GM10248 (cell line): ENCODE measurements around the gene CSTB.
"Not testable (repeated sequence)": the region's sequence is repeated elsewhere in the genome, so short reads cannot be mapped to it uniquely, and the experiment has no call there.

Experiments
- CTCF ChIA-PET: fragments of 300-600 bp; sonication (Branson Sonifier 250); formaldehyde crosslinking; extraction: SDS; loops from one replicate; lab custom pipeline; 2021; ENCODE audit warnings: antibody characterized with exemption; lab: Yijun Ruan, JAX
- POLR2A ChIA-PET: fragments of 350-650 bp; sonication (Branson Sonifier 250); formaldehyde crosslinking; extraction: SDS; loops from one replicate; lab custom pipeline; 2020; ENCODE audit warnings: antibody characterized with exemption; lab: Yijun Ruan, JAX
- DNase-seq: peaks from one replicate; pipeline ENCODE4 v3.0.0; 2012; ENCODE audit errors: extremely low spot score
- TF ChIP-seq, protein P1 (sequence below): IDR thresholded peaks from 2 replicates; pipeline ENCODE4 v1.5.1; 2012; ENCODE audit warnings: mild to moderate bottlenecking, low read depth; ENCODE audit errors: extremely low read depth, missing control alignments, control extremely low read depth

The CSTB gene, protein sequence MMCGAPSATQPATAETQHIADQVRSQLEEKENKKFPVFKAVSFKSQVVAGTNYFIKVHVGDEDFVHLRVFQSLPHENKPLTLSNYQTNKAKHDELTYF

DNA sequence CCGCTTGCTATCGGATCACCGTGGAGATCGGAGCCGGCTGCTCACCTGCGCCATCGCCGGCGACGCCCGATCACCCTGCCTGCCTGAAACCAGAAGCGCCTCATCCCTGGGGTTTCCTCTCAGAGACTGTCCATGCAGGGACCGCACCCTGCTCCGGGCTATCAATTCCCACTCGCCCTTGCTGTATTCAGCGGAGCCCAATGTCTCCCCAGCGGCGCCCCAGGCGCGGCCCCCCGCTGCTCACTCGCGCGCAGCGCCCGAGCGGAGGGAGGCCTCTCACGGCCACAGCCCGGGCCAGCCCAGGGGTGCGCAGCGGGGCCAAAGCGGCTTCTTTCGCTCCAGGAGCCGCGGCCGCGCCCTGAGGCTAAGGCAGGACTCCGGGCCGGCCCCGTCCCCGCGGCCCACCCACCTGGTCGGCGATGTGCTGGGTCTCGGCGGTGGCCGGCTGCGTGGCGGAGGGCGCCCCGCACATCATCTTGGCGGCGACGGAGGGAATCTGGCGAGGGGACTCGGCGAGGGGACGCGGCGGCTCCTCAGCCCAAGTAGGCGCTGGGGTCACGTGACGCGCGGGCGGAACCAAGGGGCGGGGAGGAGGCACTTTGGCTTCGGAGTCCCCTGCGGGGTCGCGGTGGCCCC, at the start of gene CSTB:
Gene CSTB (minus strand): TSS at position 514 of the 636 bp plus-strand sequence. CDS start 39 bp downstream, at position 475.
- peak; percentile 88 for DNase-seq

DNA sequence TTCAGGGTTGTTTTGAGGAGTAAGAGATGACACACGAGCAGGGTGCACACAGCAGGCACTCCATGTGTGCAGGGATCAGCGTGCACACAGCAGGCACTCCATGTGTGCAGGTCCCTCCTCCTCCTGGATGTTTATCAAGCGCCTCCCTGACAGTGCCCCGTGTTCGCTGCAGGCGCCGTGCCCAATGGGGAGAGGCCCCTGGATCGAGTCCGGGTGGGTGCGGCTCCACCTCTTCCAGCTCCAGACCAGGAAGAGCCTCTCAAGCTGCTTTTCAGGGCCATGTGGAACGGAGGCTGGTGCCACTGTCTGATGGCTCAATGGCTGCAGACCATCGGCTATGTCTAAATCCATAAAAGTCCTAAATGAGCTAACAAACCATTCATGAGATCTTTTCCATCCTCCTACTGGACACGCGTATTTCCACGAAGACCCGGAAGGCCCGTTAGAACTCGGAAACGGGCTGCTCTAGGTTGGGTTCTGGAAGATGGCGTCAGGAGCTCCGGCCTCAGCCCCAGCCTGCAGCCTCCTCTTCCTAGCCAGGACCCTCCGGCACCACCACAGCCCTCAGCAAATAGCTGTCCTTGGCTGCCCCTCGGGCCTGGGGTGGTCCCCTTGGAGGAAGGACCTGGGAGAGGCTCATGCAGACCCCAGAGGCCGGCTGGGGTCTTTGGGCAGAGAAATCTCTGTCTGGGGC, 49.3 kb upstream of the CSTB start:
- POLR2A ChIA-PET = no interaction called here

More for the DNA sequence above, at the start of gene CSTB:
- CTCF ChIA-PET = no interaction called here
- TF ChIP-seq, protein P1, sequence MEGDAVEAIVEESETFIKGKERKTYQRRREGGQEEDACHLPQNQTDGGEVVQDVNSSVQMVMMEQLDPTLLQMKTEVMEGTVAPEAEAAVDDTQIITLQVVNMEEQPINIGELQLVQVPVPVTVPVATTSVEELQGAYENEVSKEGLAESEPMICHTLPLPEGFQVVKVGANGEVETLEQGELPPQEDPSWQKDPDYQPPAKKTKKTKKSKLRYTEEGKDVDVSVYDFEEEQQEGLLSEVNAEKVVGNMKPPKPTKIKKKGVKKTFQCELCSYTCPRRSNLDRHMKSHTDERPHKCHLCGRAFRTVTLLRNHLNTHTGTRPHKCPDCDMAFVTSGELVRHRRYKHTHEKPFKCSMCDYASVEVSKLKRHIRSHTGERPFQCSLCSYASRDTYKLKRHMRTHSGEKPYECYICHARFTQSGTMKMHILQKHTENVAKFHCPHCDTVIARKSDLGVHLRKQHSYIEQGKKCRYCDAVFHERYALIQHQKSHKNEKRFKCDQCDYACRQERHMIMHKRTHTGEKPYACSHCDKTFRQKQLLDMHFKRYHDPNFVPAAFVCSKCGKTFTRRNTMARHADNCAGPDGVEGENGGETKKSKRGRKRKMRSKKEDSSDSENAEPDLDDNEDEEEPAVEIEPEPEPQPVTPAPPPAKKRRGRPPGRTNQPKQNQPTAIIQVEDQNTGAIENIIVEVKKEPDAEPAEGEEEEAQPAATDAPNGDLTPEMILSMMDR = no peak
- POLR2A ChIA-PET = no interaction called here

DNA sequence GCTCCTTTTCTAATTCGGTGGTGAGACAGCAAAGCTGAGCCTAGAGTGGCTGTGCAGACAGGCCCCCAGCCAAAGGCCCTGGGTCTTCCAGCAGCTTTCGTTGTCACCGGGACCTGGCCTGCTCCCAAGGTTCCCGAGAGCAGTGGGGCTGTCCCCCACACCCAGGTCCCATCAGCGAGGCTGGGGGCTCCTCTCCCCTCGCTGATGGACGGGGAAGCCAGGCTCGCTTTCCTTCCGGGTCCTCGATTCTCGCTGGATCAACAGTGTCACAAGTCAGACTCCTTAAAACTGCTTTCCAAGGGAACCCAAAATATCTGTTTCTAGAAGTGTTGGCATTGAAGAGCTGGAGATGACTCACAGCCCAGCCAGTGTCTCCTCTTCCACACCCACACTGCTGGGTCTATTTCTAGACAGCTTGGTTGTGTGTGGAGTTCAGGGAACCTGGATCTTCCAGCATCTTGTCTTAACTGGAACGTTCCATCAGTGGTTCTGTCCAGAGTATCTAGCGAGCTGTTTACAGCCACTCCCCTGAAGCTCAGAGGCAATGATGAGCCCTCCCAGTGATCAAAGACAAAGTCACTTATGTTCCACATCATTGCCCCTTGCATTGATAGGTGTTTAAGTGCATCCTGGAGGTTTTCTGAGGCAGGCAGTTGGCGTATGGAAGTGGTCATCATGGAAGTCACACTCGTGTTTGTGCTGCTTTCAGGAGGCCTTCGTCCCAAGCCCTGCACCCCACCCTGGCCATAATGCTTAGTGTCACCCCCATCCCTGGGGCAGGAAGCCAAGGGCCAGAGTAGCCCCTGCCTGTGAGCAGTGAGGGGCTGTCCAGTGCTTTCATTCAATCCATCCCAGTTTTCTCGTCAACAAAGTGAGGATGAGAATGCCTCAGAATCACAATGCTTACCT, 48.5 kb upstream of the CSTB start:
- TF ChIP-seq, protein P1 = no peak
- POLR2A ChIA-PET = no interaction called here
- CTCF ChIA-PET = interaction anchor here (0.8 to 2.7 kb wide), 6 partner anchors 13 to 473 kb away, joined by 3 to 11 read pairs (median 4); no protein-coding TSS in a partner anchor
- DNase-seq = no peak

More for the DNA sequence above, 49.3 kb upstream of the CSTB start:
- DNase-seq = no peak
- TF ChIP-seq, protein P1 = no peak
- CTCF ChIA-PET = interaction anchor here (0.8 to 1.5 kb wide), 3 partner anchors 14 to 68 kb away, joined by 3 to 6 read pairs (median 4); no protein-coding TSS in a partner anchor

DNA sequence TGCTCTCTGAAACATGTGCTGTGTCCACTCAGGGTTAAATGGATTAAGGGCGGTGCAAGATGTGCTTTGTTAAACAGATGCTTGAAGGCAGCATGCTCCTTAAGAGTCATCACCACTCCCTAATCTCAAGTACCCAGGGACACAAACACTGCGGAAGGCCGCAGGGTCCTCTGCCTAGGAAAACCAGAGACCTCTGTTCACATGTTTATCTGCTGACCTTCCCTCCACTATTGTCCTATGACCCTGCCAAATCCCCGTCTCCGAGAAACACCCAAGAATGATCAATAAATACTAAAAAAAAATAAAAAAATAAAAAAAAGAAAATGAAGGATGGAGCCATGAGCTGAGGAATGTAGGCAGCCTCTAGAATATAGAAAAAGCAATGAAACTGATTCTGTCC, 46.6 kb upstream of the CSTB start:
- POLR2A ChIA-PET, DNase-seq: not testable (repeated sequence)
- CTCF ChIA-PET = interaction anchor here (1.2 to 2.7 kb wide), 2 partner anchors 12 to 40 kb away, joined by 4 to 11 read pairs; no protein-coding TSS in a partner anchor

DNA sequence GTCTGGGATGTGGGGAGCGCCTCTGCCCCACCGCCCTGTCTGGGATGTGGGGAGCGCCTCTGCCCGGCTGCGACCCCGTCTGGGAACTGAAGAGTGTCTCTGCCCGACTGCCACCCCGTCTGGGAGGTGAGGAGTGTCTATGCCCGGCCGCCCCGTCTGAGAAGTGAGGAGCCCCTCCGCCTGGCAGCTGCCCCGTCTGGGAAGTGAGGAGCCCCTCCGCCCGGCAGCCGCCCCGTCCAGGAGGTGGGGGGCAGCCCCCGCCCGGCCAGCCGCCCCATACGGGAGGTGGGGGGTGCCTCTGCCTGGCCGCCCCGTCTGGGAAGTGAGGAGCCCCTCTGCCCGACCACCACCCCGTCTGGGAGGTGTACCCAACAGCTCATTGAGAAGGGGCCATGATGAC, 46.1 kb upstream of the CSTB start:
- DNase-seq, POLR2A ChIA-PET: not testable (repeated sequence)
- CTCF ChIA-PET = interaction anchor here (2.7 kb wide), 1 partner anchor 11 kb away, joined by 11 read pairs; no protein-coding TSS in a partner anchor

DNA sequence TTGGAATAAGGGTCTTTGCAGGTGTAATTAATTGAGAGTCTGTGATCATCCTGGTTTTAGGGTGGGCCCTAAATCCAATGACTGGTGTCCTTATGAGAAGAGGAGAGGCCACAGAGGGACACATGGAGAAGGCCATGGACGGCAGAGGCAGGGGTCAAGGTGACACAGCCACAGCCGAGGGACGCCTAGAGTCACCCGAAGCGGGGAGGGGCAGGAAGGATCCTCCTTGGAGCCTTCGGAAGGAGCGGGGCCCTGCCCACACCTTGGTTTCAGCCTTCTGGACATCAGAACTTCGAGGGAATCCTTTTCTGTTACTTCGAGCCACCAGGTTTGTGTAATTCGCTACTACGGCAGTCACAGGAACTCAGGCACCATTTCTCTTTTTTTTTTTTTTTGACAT, 44.4 kb upstream of the CSTB start:
- ChIA-PET CTCF (interaction anchor here (2.0 kb wide), 1 partner anchor 10 kb away, joined by 6 read pairs; no protein-coding TSS in a partner anchor), POLR2A (no interaction called here)
- TF ChIP-seq, protein P1 = no peak
- no peak for DNase-seq
